GM12892 (cell line): ENCODE data around the gene ESR1.

ENCODE experiments used
- POLR2A ChIP-seq: IDR thresholded peaks from 2 replicates; pipeline ENCODE4 v1.6.1; 2011; ENCODE audit warnings: low read depth, low read length, control low read depth
- POLR2AphosphoS5 ChIP-seq: IDR thresholded peaks from 2 replicates; pipeline ENCODE4 v1.6.1; 2011; ENCODE audit warnings: low read depth, low read length, control low read depth

DNA sequence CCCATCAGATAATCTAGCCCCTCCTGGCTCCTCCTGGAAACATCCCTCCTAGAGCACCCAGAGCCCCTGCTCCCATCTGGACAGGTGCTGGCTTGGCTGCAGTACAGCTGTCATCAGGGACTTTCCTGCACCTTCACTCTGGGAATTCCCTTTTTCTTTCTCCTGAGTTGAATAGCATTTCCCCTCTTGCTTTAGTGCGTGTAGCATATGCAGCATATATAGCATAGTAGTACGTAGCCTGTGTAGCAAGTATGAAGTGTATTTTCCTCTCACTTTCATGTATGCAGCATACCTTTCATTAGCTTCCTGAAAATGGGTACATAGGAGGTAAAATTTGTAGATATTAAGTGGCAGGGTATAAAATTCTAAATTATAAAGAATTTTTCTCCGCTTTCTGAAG lies 352.9 kb downstream of the ESR1 start:
- TF ChIP-seq POLR2A (no peak), POLR2AphosphoS5 (no peak)
